GM18858 (cell line): ENCODE measurements around the gene DPYD.

Experiments used
- ATAC-seq: cut with Tn5 transposase; IDR thresholded peaks from one replicate; pipeline ENCODE4 v1.9.1; 2021; ENCODE audit not compliant: unreplicated experiment

The DPYD gene

GRCh38 chr1:97907886-97908285, 12.9 kb downstream of the DPYD start:
- ATAC-seq, result no peak

GRCh38 chr1:97906567-97907241, 14.1 kb downstream of the DPYD start:
- no peak for ATAC-seq

- no peak for ATAC-seq
These were observed 15.5 kb downstream of the DPYD start for GRCh38 chr1:97905141-97905940.

- no peak for ATAC-seq
These were observed 16.3 kb downstream of the DPYD start for GRCh38 chr1:97904534-97904933.

GRCh38 chr1:97903626-97904025, 17.2 kb downstream of the DPYD start:
- no peak for ATAC-seq

- ATAC-seq, result no peak
These were observed 18.8 kb downstream of the DPYD start for GRCh38 chr1:97902067-97902466.

- ATAC-seq, result no peak
These were observed 19.7 kb downstream of the DPYD start for GRCh38 chr1:97901017-97901658.

GRCh38 chr1:97898948-97899347, 21.9 kb downstream of the DPYD start:
- ATAC-seq, result no peak

GRCh38 chr1:97895278-97895677, 25.6 kb downstream of the DPYD start:
- no peak for ATAC-seq

- ATAC-seq, result no peak
These were observed 27.0 kb downstream of the DPYD start for GRCh38 chr1:97893844-97894243.

- ATAC-seq, result no peak
These were observed 34.6 kb downstream of the DPYD start for GRCh38 chr1:97886199-97886598.

- ATAC-seq, result no peak
These were observed 37.0 kb downstream of the DPYD start for GRCh38 chr1:97883823-97884222.

- ATAC-seq, result no peak
These were observed 43.5 kb downstream of the DPYD start for GRCh38 chr1:97877307-97877706.

GRCh38 chr1:97875996-97876395, 44.8 kb downstream of the DPYD start:
- ATAC-seq, result no peak

- ATAC-seq, result no peak
These were observed 50.2 kb downstream of the DPYD start for GRCh38 chr1:97870589-97870988.

- ATAC-seq, result no peak
These were observed 51.4 kb downstream of the DPYD start for GRCh38 chr1:97869441-97869840.

- ATAC-seq, result no peak
These were observed 53.7 kb downstream of the DPYD start for GRCh38 chr1:97867127-97867526.

- ATAC-seq, result no peak
These were observed 56.2 kb downstream of the DPYD start for GRCh38 chr1:97864615-97865014.

GRCh38 chr1:97853221-97853620, 67.6 kb downstream of the DPYD start:
- no peak for ATAC-seq

- no peak for ATAC-seq
These were observed 71.2 kb downstream of the DPYD start for GRCh38 chr1:97849345-97850340.

- ATAC-seq, result no peak
These were observed 75.0 kb downstream of the DPYD start for GRCh38 chr1:97845805-97846204.
